Osteoblast (primary cell): ENCODE measurements around the gene TGM3. TPM values are rescaled to one million over a fixed set of nuclear protein-coding genes. Genes with fewer than 3 reads are reported as not detected.

Source experiments
- DNase-seq: peaks from one replicate; pipeline ENCODE4 v3.0.0; 2011; ENCODE audit warnings: low spot score, mixed read lengths; ENCODE audit not compliant: insufficient read length; ENCODE audit errors: missing footprints
- H2AFZ ChIP-seq: 2 replicates; pipeline ENCODE4 v1.6.0; 2011; ENCODE audit warnings: mild to moderate bottlenecking, low read length
- H3K27ac ChIP-seq: 2 replicates; pipeline ENCODE4 v1.5.1; 2011; ENCODE audit warnings: mild to moderate bottlenecking, low read depth, low read length, moderate library complexity
- H3K27me3 ChIP-seq: 2 replicates; pipeline ENCODE4 v1.6.0; 2012; ENCODE audit warnings: mild to moderate bottlenecking, control low read depth, inconsistent platforms, low read length, moderate library complexity; ENCODE audit not compliant: insufficient read depth
- H3K36me3 ChIP-seq: 2 replicates; pipeline ENCODE4 v1.5.1; 2011; ENCODE audit warnings: mild to moderate bottlenecking, low read length, control low read depth, moderate library complexity; ENCODE audit not compliant: insufficient read depth
- H3K4me1 ChIP-seq: 2 replicates; pipeline ENCODE4 v1.5.1; 2011; ENCODE audit warnings: mild to moderate bottlenecking, low read length, control low read depth, moderate library complexity; ENCODE audit not compliant: insufficient read depth
- H3K4me2 ChIP-seq: 2 replicates; pipeline ENCODE4 v1.6.0; 2011; ENCODE audit warnings: mild to moderate bottlenecking, low read length; ENCODE audit not compliant: insufficient read depth
- H3K4me3 ChIP-seq: fragments of 200-600 bp; sonication (generic); 3 replicates; pipeline ENCODE4 v1.5.1; 2012; ENCODE audit warnings: mild to moderate bottlenecking, low read length, inconsistent platforms; ENCODE audit not compliant: insufficient read depth
- H3K79me2 ChIP-seq: 2 replicates; pipeline ENCODE4 v1.6.0; 2012; ENCODE audit warnings: mild to moderate bottlenecking, low read length, control low read depth, inconsistent platforms; ENCODE audit not compliant: insufficient read depth
- H3K9me3 ChIP-seq: 2 replicates; pipeline ENCODE4 v1.5.1; 2011; ENCODE audit warnings: low read depth, low read length, control low read depth
- H4K20me1 ChIP-seq: 2 replicates; pipeline ENCODE4 v1.6.0; 2012; ENCODE audit warnings: mild to moderate bottlenecking, low read length, control low read depth; ENCODE audit not compliant: insufficient read depth
- total RNA-seq: library from RNA; depleted of rRNA; stranded (reverse); fragments of >200 nt; gene quantifications from 2 replicates; pipeline ENCODE4 v1.2.3, GENCODE V29; 2012
- TF ChIP-seq, protein P1 (sequence below): IDR thresholded peaks from 2 replicates; pipeline ENCODE4 v1.5.1; 2011; ENCODE audit warnings: mild to moderate bottlenecking, low read depth, low read length, moderate library complexity; ENCODE audit errors: extremely low read depth

The TGM3 gene
- total RNA-seq, 1 donor: not detected

GRCh38 chr20:2259731-2260130 lies 36.1 kb upstream of the TGM3 start:
- Histone ChIP-seq H3K4me2 (no peak overlapping the region), H3K36me3 (no peaks in the 10 kb centered on the region), H3K79me2 (no peaks in the 10 kb centered on the region), H3K4me1 (no peaks in the 10 kb centered on the region), H4K20me1 (no peaks in the 10 kb centered on the region), H2AFZ (no peak overlapping the region), H3K9me3 (no peaks in the 10 kb centered on the region), H3K27me3 (peaks cover 9% of the 10 kb centered on the region), H3K27ac (no peak overlapping the region), H3K4me3 (no peak overlapping the region)
- DNase-seq: no peak
- TF ChIP-seq, protein P1, sequence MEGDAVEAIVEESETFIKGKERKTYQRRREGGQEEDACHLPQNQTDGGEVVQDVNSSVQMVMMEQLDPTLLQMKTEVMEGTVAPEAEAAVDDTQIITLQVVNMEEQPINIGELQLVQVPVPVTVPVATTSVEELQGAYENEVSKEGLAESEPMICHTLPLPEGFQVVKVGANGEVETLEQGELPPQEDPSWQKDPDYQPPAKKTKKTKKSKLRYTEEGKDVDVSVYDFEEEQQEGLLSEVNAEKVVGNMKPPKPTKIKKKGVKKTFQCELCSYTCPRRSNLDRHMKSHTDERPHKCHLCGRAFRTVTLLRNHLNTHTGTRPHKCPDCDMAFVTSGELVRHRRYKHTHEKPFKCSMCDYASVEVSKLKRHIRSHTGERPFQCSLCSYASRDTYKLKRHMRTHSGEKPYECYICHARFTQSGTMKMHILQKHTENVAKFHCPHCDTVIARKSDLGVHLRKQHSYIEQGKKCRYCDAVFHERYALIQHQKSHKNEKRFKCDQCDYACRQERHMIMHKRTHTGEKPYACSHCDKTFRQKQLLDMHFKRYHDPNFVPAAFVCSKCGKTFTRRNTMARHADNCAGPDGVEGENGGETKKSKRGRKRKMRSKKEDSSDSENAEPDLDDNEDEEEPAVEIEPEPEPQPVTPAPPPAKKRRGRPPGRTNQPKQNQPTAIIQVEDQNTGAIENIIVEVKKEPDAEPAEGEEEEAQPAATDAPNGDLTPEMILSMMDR: no peak

- Histone ChIP-seq H3K9me3 (no peaks in the 10 kb centered on the region), H2AFZ (no peak overlapping the region), H3K4me3 (no peak overlapping the region), H4K20me1 (no peaks in the 10 kb centered on the region), H3K36me3 (no peaks in the 10 kb centered on the region), H3K79me2 (no peaks in the 10 kb centered on the region), H3K4me2 (no peak overlapping the region), H3K4me1 (no peaks in the 10 kb centered on the region), H3K27ac (no peak overlapping the region), H3K27me3 (peaks cover 9% of the 10 kb centered on the region)
- TF ChIP-seq, protein P1: no peak
- DNase-seq: no peak
Observed at GRCh38 chr20:2260250-2260649, 35.6 kb upstream of the TGM3 start.

DNA sequence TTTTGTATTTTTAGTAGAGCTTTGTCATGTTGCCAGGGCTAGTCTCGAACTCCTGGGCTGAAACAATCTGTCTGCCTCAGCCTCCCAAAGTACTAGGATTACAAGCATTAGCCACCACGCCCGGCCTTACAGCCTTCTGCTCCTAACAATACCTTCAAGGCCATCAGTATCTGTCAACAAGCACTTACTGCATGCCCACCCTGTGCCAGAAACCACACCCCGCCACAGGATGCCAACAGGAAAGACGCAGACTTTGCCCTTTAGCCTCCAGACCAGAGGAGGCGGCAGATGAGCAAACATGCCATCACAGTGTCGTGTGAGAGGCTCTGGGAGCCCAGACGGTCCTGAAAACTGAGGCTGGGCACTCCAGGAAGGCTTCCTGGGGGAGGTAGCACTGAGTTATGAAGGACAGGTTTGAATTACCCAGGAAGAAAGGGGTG lies 34.7 kb upstream of the TGM3 start:
- H4K20me1 ChIP-seq: no peaks in the 10 kb centered on the region
- DNase-seq: peak; percentile 32
- no peak overlapping the region for H3K4me3 ChIP-seq
- H3K4me2 ChIP-seq: no peak overlapping the region
- no peaks in the 10 kb centered on the region for H3K36me3 ChIP-seq
- no peaks in the 10 kb centered on the region for H3K79me2 ChIP-seq
- H3K4me1 ChIP-seq: no peaks in the 10 kb centered on the region
- no peak overlapping the region for H2AFZ ChIP-seq
- TF ChIP-seq, protein P1: no peak
- no peaks in the 10 kb centered on the region for H3K9me3 ChIP-seq
- peaks cover 2% of the 10 kb centered on the region for H3K27me3 ChIP-seq
- H3K27ac ChIP-seq: no peak overlapping the region

- Histone ChIP-seq H3K9me3 (no peaks in the 10 kb centered on the region), H3K27ac (no peak overlapping the region), H4K20me1 (no peaks in the 10 kb centered on the region), H3K4me2 (no peak overlapping the region), H2AFZ (no peak overlapping the region), H3K79me2 (no peaks in the 10 kb centered on the region), H3K4me3 (no peak overlapping the region), H3K27me3 (no peaks in the 10 kb centered on the region), H3K4me1 (no peaks in the 10 kb centered on the region), H3K36me3 (no peaks in the 10 kb centered on the region)
- peak; percentile 15 for DNase-seq
- TF ChIP-seq, protein P1: no peak
Observed at GRCh38 chr20:2261629-2262028, 34.2 kb upstream of the TGM3 start.
